ENCODE results near the gene OR4P4. TPM values are rescaled to one million over a fixed set of nuclear protein-coding genes. Genes with fewer than 3 reads are reported as not detected.

Gene OR4P4
- total and polyA plus RNA-seq, 8 donors, result 0.07 to 0.13 (median 0.11) TPM; not detected in 5

DNA sequence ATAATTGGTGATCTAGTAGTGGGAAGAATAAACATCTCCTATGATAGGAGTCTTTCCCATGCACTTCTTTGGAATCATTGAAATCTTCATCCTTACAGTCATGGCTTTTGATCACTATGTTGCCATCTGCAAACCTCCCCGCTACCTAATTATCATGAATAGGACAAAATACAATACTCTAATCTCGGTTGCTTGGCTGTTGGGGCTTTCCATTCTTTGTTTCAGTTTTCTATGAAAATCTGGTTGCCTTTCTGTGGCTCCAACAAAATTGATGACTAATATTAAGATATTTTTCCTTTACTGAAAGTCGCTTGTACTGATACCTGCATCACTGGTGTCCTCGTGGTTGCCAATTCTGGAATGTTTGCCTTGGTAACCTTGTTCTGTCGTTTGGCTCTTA, 38.9 kb downstream of the OR4P4 start:
- TF ChIP-seq, protein P1, sequence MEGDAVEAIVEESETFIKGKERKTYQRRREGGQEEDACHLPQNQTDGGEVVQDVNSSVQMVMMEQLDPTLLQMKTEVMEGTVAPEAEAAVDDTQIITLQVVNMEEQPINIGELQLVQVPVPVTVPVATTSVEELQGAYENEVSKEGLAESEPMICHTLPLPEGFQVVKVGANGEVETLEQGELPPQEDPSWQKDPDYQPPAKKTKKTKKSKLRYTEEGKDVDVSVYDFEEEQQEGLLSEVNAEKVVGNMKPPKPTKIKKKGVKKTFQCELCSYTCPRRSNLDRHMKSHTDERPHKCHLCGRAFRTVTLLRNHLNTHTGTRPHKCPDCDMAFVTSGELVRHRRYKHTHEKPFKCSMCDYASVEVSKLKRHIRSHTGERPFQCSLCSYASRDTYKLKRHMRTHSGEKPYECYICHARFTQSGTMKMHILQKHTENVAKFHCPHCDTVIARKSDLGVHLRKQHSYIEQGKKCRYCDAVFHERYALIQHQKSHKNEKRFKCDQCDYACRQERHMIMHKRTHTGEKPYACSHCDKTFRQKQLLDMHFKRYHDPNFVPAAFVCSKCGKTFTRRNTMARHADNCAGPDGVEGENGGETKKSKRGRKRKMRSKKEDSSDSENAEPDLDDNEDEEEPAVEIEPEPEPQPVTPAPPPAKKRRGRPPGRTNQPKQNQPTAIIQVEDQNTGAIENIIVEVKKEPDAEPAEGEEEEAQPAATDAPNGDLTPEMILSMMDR (IDR thresholded peaks at IDR 0.05), result no peak
- no peak for ATAC-seq

More for the DNA sequence above, 38.9 kb downstream of the OR4P4 start:
- no peak for DNase-seq
- H3K27ac ChIP-seq, result no peak overlapping the region
- no peaks in the 10 kb centered on the region for H3K27me3 ChIP-seq
- no peaks in the 10 kb centered on the region for H3K36me3 ChIP-seq
- H3K4me3 ChIP-seq, result no peak overlapping the region
- intact Hi-C loops (cut with DNase I), result no loop called here
- no peaks in the 10 kb centered on the region for H3K9me3 ChIP-seq
- no peaks in the 10 kb centered on the region for H3K4me1 ChIP-seq

Other genes with a start within 250 kb of the OR4P4 start
- gene OR4C15, start 80.6 kb upstream of the OR4P4 start, total RNA-seq, result not detected
- not detected for gene OR4C15, start 80.6 kb upstream of the OR4P4 start, polyA plus RNA-seq (ENCODE audit: insufficient read length in 6 of 6)
- gene OR4C16, start 63.0 kb upstream of the OR4P4 start, total RNA-seq, result not detected
- not detected for gene OR4C16, start 63.0 kb upstream of the OR4P4 start, polyA plus RNA-seq (ENCODE audit: insufficient read length in 6 of 6)
- gene OR4C11, start 27.5 kb upstream of the OR4P4 start, total RNA-seq, result not detected
- not detected for gene OR4C11, start 27.5 kb upstream of the OR4P4 start, polyA plus RNA-seq (ENCODE audit: insufficient read length in 6 of 6)
- gene OR4S2, start 13.2 kb downstream of the OR4P4 start, total RNA-seq, result not detected
- not detected for gene OR4S2, start 13.2 kb downstream of the OR4P4 start, polyA plus RNA-seq (ENCODE audit: insufficient read length in 6 of 6)
- gene OR4C6, start 27.1 kb downstream of the OR4P4 start, total RNA-seq, result not detected
- gene OR4C6, start 27.1 kb downstream of the OR4P4 start, polyA plus RNA-seq (ENCODE audit: insufficient read length in 6 of 6), result not detected
- not detected for gene OR5D13, start 138.3 kb downstream of the OR4P4 start, total RNA-seq
- not detected for gene OR5D13, start 138.3 kb downstream of the OR4P4 start, polyA plus RNA-seq (ENCODE audit: insufficient read length in 6 of 6)
- not detected for gene OR5D14, start 160.4 kb downstream of the OR4P4 start, total RNA-seq
- not detected for gene OR5D14, start 160.4 kb downstream of the OR4P4 start, polyA plus RNA-seq (ENCODE audit: insufficient read length in 6 of 6)
- gene OR5L1, start 176.3 kb downstream of the OR4P4 start, total RNA-seq, result not detected
- not detected for gene OR5L1, start 176.3 kb downstream of the OR4P4 start, polyA plus RNA-seq (ENCODE audit: insufficient read length in 6 of 6)
- not detected for gene OR5D18, start 184.5 kb downstream of the OR4P4 start, total RNA-seq
- gene OR5D18, start 184.5 kb downstream of the OR4P4 start, polyA plus RNA-seq (ENCODE audit: insufficient read length in 6 of 6), result not detected
- gene OR5L2, start 192.1 kb downstream of the OR4P4 start, total RNA-seq, result not detected
- not detected for gene OR5L2, start 192.1 kb downstream of the OR4P4 start, polyA plus RNA-seq (ENCODE audit: insufficient read length in 6 of 6)
- gene OR5D16, start 203.6 kb downstream of the OR4P4 start, total RNA-seq, result not detected
- gene OR5D16, start 203.6 kb downstream of the OR4P4 start, polyA plus RNA-seq (ENCODE audit: insufficient read length in 6 of 6), result not detected
- gene TRIM51, start 248.2 kb downstream of the OR4P4 start, total RNA-seq, result not detected
- gene TRIM51, start 248.2 kb downstream of the OR4P4 start, polyA plus RNA-seq (ENCODE audit: insufficient read length in 6 of 6), result not detected